ENCODE measurements around the gene KRT1.
"Not testable (repeated sequence)": the region's sequence is repeated elsewhere in the genome, so short reads cannot be mapped to it uniquely, and the experiment has no call there.

Gene KRT1

DNA sequence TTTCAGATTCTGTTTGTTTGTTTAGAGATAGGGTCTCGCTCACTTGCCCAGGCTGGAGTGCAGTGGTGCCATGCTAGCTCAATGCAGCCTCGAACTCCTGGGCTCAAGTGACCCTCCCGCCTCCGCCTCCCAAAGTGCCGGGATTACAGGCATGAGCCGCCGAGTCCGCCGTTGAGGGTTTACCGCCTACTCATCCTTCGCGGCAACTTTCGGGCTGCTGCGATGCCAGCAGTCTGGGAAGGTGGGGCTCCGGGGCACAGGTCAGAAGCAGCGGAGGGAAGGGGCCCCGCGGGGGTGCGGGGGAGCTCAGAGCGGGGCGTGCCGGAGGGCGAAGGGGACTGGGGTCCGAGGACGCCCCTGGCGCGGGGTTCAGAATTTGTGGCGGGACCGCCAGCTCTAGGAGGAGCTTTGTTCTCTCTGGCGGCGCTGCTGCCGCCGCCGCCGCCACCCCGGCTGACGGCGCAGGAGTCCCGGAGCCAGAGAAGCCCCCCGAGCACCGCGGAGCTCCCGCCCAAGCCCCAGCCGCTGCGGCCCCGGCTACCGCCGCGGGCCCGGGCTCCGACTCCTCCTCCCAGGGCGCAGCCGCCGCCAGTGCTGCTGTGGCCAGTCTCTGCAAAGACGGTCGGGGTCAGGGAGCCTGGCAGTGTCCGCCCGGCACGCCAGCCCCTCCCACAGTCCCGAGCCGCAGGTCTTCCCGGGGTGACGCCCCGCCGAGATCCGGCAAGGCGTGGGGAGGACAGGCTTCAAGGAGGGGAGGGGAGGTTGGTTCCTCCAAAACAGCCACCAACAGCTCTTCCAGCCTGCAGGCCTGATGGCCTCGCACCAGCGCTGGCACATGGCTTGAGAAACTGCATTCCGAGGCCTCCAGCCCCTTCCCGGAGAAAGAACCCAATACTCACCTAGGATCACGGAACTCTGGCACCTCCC is 34.0 kb upstream of the KRT1 start:
- Histone ChIP-seq H3K36me3 (ENCODE audit: control insufficient read depth, insufficient read depth, low read length) (no peaks in the 10 kb centered on the region), H3K9ac (ENCODE audit: low read depth, low read length) (peak overlapping the region; percentile 5), H3K27me3 (ENCODE audit: control insufficient read depth, insufficient read depth, low read length) (peaks cover 32% of the 10 kb centered on the region), H3K4me3 (ENCODE audit: low read depth, low read length) (peak overlapping the region; percentile 46), H3K9me3 (ENCODE audit: control insufficient read depth, insufficient read depth, low read length) (no peaks in the 10 kb centered on the region), H3K4me1 (ENCODE audit: control insufficient read depth, insufficient read depth, low read length) (no peaks in the 10 kb centered on the region)

DNA sequence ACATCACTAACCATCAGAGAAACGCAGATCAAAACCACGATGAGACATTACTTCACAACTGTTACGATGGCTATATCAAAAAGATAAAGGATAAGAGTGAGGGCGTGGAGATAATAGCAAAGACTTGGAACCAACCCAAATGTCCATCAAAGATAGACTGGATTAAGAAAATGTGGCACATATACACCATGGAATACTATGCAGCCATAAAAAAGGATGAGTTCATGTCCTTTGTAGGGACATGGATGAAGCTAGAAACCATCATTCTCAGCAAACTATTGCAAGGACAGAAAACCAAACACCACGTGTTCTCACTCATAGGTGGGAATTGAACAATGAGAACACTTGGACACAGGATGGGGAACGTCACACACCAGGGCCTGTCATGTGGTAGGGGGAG is 31.9 kb upstream of the KRT1 start:
- not testable (repeated sequence) for H3K4me1 ChIP-seq (ENCODE audit: control insufficient read depth, insufficient read depth, low read length); H3K9me3 ChIP-seq (ENCODE audit: control insufficient read depth, insufficient read depth, low read length); H3K9ac ChIP-seq (ENCODE audit: low read depth, low read length); H3K36me3 ChIP-seq (ENCODE audit: control insufficient read depth, insufficient read depth, low read length); H3K4me3 ChIP-seq (ENCODE audit: low read depth, low read length)
- peaks cover 32% of the 10 kb centered on the region for H3K27me3 ChIP-seq (ENCODE audit: control insufficient read depth, insufficient read depth, low read length)

DNA sequence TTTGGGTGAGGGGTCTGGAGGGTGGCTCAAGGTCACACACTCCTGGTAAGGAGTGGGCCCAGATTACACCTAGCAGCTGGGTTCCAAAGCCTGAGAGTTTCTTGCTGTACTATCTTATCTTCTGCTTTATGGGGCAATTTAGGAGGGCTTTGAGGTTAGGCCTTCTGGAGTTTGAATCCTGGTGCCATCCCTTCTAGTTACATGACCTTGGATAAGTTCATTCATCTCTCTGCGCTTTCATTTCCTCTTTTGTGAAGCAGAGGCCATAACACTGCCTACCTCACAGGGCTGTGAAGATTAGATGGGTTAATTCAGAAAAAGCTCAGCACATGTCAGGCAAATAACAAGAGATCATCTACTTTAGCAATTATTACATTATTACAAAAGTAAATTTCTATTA is 30.5 kb upstream of the KRT1 start:
- Histone ChIP-seq H3K9me3 (ENCODE audit: control insufficient read depth, insufficient read depth, low read length) (no peaks in the 10 kb centered on the region), H3K9ac (ENCODE audit: low read depth, low read length) (no peak overlapping the region), H3K4me3 (ENCODE audit: low read depth, low read length) (no peak overlapping the region), H3K27me3 (ENCODE audit: control insufficient read depth, insufficient read depth, low read length) (peaks cover 30% of the 10 kb centered on the region), H3K36me3 (ENCODE audit: control insufficient read depth, insufficient read depth, low read length) (no peaks in the 10 kb centered on the region), H3K4me1 (ENCODE audit: control insufficient read depth, insufficient read depth, low read length) (peaks cover 5% of the 10 kb centered on the region)

DNA sequence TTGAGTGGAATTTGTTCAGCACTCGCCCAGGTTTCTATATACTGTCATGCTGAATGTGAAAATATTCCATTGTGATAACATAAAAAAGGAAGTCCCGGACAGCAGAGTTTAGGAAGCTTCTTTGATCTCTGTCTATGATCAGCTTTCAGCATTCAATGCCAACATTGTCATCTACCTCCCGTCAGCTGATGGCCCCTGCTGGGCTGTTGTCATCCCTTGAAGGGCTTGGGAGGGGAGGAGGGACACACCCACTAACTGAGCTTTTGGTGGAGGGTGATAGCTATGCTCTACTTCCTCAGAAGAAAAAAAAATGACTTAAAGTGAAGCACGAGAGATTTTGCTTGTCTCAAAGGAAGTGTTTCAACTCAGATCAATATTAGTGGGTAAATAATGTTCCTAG is 27.8 kb upstream of the KRT1 start:
- H3K4me1 ChIP-seq (ENCODE audit: control insufficient read depth, insufficient read depth, low read length): peaks cover 5% of the 10 kb centered on the region
- H3K27me3 ChIP-seq (ENCODE audit: control insufficient read depth, insufficient read depth, low read length): peaks cover 6% of the 10 kb centered on the region
- no peaks in the 10 kb centered on the region for H3K9me3 ChIP-seq (ENCODE audit: control insufficient read depth, insufficient read depth, low read length)
- H3K36me3 ChIP-seq (ENCODE audit: control insufficient read depth, insufficient read depth, low read length): no peaks in the 10 kb centered on the region
- H3K4me3 ChIP-seq (ENCODE audit: low read depth, low read length): no peak overlapping the region
- no peak overlapping the region for H3K9ac ChIP-seq (ENCODE audit: low read depth, low read length)

DNA sequence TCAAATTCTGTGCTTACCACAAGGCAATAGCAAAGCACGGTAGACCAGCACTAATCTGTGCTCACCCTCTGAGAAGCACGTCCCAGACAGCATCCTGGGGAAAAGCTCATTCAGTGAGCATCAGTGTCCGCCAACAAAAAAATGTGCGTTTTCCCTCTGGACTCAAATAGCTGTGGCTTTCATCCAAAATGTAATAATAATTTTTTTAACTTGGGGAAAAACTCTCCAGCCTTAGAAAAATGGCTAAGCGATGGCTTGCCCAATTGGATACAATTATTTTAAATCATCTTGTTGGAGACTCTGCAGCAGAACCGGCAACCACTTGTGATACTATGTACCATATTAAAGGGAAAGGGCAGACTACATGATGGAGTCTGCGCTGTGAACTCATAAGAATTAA is 24.3 kb upstream of the KRT1 start:
- H3K4me1 ChIP-seq (ENCODE audit: control insufficient read depth, insufficient read depth, low read length): peaks cover 5% of the 10 kb centered on the region
- H3K9me3 ChIP-seq (ENCODE audit: control insufficient read depth, insufficient read depth, low read length): no peaks in the 10 kb centered on the region
- H3K4me3 ChIP-seq (ENCODE audit: low read depth, low read length): no peak overlapping the region
- H3K36me3 ChIP-seq (ENCODE audit: control insufficient read depth, insufficient read depth, low read length): no peaks in the 10 kb centered on the region
- H3K27me3 ChIP-seq (ENCODE audit: control insufficient read depth, insufficient read depth, low read length): no peaks in the 10 kb centered on the region
- no peak overlapping the region for H3K9ac ChIP-seq (ENCODE audit: low read depth, low read length)

DNA sequence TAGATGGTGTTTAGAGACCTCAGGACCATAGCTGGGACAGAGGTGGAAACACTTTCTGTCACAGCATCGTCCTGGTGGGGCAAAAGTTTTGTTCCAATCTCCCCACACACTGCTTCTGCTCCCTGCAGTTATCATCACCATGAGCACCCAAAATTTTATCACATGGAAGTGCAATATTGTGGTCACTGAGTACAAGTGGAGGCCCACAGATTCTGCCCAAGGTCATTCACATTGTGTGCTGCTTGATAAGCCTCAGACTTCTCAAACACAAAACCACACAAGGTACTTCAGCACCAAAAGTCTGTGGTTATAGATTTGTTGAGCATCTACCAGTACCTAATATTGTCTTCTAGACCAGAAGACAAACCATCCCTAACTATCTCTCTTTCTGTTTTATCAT is 23.7 kb upstream of the KRT1 start:
- Histone ChIP-seq H3K9ac (ENCODE audit: low read depth, low read length) (no peak overlapping the region), H3K4me3 (ENCODE audit: low read depth, low read length) (no peak overlapping the region), H3K9me3 (ENCODE audit: control insufficient read depth, insufficient read depth, low read length) (no peaks in the 10 kb centered on the region), H3K4me1 (ENCODE audit: control insufficient read depth, insufficient read depth, low read length) (peaks cover 5% of the 10 kb centered on the region), H3K36me3 (ENCODE audit: control insufficient read depth, insufficient read depth, low read length) (no peaks in the 10 kb centered on the region), H3K27me3 (ENCODE audit: control insufficient read depth, insufficient read depth, low read length) (no peaks in the 10 kb centered on the region)

DNA sequence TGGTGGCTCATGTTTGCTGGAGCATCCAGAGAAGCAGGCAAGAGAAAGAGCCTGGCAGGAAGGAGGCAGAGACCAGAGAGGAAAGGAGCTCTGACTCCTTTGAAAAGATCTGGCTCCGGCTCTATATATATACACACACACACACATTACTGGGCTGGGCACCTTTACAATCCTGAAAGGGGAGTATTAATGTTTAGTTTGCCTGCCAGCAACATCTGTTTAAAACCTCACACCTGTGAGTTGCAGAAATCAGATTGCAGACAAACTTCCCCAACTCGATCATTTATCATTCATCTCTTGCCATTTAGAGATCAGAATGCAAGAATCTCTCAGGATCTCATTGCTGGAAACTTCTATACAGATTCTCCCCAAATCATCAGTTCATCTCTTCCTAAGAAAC is 23.2 kb upstream of the KRT1 start, which contains the start of gene KRT77:
KRT77 (minus strand) TSS at position 101 of the 400 bp plus-strand sequence; CDS start at position 11, 90 bp downstream.
- Histone ChIP-seq H3K36me3 (ENCODE audit: control insufficient read depth, insufficient read depth, low read length) (no peaks in the 10 kb centered on the region), H3K27me3 (ENCODE audit: control insufficient read depth, insufficient read depth, low read length) (no peaks in the 10 kb centered on the region), H3K9me3 (ENCODE audit: control insufficient read depth, insufficient read depth, low read length) (no peaks in the 10 kb centered on the region), H3K9ac (ENCODE audit: low read depth, low read length) (no peak within 1 kb of the TSS), H3K4me1 (ENCODE audit: control insufficient read depth, insufficient read depth, low read length) (peaks cover 5% of the 10 kb centered on the region), H3K4me3 (ENCODE audit: low read depth, low read length) (no peak within 1 kb of the TSS)

DNA sequence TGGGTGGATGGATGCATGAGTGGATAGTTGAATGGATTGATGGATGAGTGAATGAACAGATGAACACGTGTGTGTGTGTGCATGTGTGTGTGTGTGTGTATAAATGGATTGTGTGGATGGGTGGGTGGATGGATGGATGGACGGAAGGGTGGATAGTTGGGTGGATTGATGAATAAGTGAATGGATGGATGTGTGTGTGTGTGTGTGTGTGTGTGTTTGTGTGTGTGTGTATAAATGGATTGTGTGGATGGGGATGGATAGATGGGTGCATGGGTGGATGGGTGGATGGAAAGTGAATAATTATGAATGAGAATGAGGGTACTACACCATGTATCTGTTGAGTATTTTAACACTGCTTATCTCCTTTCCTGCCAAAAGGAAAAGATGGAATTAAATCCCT is 22.1 kb upstream of the KRT1 start:
- H3K27me3 ChIP-seq (ENCODE audit: control insufficient read depth, insufficient read depth, low read length): no peaks in the 10 kb centered on the region
- H3K4me1 ChIP-seq (ENCODE audit: control insufficient read depth, insufficient read depth, low read length): no peaks in the 10 kb centered on the region
- H3K36me3 ChIP-seq (ENCODE audit: control insufficient read depth, insufficient read depth, low read length): no peaks in the 10 kb centered on the region

DNA sequence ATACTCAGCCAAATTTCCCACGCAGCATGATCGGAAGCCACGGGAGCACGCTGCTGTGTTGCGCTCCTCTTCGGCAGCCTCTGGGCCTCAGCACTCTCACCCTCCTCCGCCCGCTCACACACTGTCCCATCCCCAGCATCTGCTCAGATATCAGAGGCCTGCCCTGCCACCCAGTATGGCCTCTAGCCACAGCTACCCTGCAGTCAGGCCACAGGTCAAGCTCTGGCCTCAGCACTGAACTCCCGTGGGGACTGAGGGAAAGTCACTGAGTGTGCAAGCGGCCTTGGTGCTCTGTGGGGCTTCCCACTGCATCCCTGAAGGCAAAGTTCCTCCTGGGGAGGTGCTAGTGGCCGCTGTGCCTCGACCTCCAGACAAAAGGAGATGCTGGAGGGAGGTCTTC is 21.1 kb upstream of the KRT1 start:
- H3K9ac ChIP-seq (ENCODE audit: low read depth, low read length): no peak overlapping the region
- no peaks in the 10 kb centered on the region for H3K27me3 ChIP-seq (ENCODE audit: control insufficient read depth, insufficient read depth, low read length)
- H3K36me3 ChIP-seq (ENCODE audit: control insufficient read depth, insufficient read depth, low read length): no peaks in the 10 kb centered on the region
- no peaks in the 10 kb centered on the region for H3K9me3 ChIP-seq (ENCODE audit: control insufficient read depth, insufficient read depth, low read length)
- H3K4me1 ChIP-seq (ENCODE audit: control insufficient read depth, insufficient read depth, low read length): no peaks in the 10 kb centered on the region
- H3K4me3 ChIP-seq (ENCODE audit: low read depth, low read length): no peak overlapping the region

More for the DNA sequence above, 22.1 kb upstream of the KRT1 start:
- Histone ChIP-seq H3K9me3 (ENCODE audit: control insufficient read depth, insufficient read depth, low read length) (no peaks in the 10 kb centered on the region), H3K4me3 (ENCODE audit: low read depth, low read length) (no peak overlapping the region), H3K9ac (ENCODE audit: low read depth, low read length) (no peak overlapping the region)

DNA sequence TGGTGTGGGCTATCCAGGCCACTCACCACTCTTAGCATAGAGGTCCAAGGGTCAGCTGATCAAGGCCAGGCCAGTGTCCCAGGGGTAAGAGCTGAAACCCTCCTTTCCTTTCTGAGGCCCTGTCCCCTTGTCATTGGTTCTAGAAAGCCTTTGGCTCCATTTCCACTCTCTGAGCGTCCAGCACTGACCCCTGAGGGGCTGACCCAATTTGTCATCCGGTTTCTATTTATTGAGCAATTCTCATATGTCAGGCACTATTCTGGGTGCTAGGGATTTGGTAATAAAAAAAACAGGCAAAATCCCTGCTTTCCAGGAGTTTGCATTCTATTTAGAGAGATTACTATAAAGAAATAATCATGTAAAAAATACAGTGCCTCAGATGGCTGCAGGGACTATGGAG is 19.8 kb upstream of the KRT1 start:
- Histone ChIP-seq H3K4me1 (ENCODE audit: control insufficient read depth, insufficient read depth, low read length) (no peaks in the 10 kb centered on the region), H3K27me3 (ENCODE audit: control insufficient read depth, insufficient read depth, low read length) (no peaks in the 10 kb centered on the region), H3K9me3 (ENCODE audit: control insufficient read depth, insufficient read depth, low read length) (no peaks in the 10 kb centered on the region), H3K36me3 (ENCODE audit: control insufficient read depth, insufficient read depth, low read length) (no peaks in the 10 kb centered on the region), H3K9ac (ENCODE audit: low read depth, low read length) (no peak overlapping the region), H3K4me3 (ENCODE audit: low read depth, low read length) (no peak overlapping the region)

DNA sequence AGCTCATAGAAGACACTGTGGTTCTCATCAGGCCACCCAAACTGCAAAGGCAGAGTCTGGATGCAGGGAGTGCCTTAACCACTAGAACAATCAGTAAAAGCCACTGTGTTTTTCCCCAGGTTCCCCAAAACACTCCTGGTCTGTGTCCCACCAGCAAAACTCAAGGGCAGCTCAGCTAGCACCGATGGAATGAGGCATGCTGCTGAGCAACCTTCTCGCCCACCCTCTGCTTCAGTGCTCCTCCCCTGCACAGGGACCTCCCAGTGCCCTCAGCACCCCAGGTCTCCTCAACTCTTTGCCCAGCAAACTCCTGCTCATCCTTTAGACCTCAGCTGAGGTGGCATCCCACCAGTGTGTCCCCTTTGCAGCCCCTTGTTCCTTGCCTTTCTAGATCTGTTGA is 19.2 kb upstream of the KRT1 start:
- Histone ChIP-seq H3K9me3 (ENCODE audit: control insufficient read depth, insufficient read depth, low read length) (no peaks in the 10 kb centered on the region), H3K36me3 (ENCODE audit: control insufficient read depth, insufficient read depth, low read length) (no peaks in the 10 kb centered on the region), H3K4me1 (ENCODE audit: control insufficient read depth, insufficient read depth, low read length) (no peaks in the 10 kb centered on the region), H3K4me3 (ENCODE audit: low read depth, low read length) (no peak overlapping the region), H3K9ac (ENCODE audit: low read depth, low read length) (no peak overlapping the region), H3K27me3 (ENCODE audit: control insufficient read depth, insufficient read depth, low read length) (no peaks in the 10 kb centered on the region)

DNA sequence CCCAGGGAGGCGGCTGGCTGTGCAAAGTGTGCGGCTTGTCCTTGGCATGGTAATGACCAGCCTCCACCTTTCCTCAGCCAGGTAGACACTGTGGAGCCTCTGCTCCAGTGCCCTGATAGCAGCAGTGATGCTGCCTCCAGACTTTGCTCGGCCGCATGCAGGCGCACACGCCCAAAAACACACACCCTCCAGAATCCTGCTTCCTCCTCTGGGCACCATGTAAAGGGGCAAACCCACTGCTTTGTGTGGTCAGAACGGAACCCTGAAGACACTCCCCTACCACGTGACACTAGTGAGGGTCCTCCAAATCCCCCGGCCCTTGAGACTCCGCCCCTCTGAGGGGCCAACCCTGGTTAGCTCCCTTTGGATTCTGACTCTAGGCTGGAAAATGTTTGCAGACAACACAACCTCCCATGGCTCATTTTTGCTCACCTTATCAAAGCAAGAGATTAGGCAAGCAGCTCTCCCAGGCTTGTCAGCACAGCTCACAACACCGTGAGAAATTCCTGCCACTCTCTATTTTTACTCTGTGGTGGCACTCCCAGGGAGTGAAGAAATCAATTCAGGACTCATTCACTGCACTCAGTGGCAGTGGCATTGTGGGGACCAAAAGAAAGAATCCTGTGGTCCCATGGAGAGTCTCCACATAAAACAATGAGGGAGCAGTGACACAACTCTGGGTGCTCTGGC is 18.6 kb upstream of the KRT1 start:
- Histone ChIP-seq H3K4me3 (ENCODE audit: low read depth, low read length) (no peak overlapping the region), H3K9me3 (ENCODE audit: control insufficient read depth, insufficient read depth, low read length) (no peaks in the 10 kb centered on the region), H3K9ac (ENCODE audit: low read depth, low read length) (no peak overlapping the region), H3K27me3 (ENCODE audit: control insufficient read depth, insufficient read depth, low read length) (no peaks in the 10 kb centered on the region), H3K4me1 (ENCODE audit: control insufficient read depth, insufficient read depth, low read length) (no peaks in the 10 kb centered on the region), H3K36me3 (ENCODE audit: control insufficient read depth, insufficient read depth, low read length) (no peaks in the 10 kb centered on the region)

Measured in iPS-15b (cell line).